ENCODE measurements around the gene PPT1.

Gene PPT1

GRCh38 chr1:40040511-40041465, 56.3 kb downstream of the PPT1 start, which contains the start of gene CAP1 (continued):
- TF ChIP-seq ZNF404 (tag by site-specific recombination; IDR thresholded peaks at IDR 0.05) (no peak), ZNF785 (tag by site-specific recombination; IDR thresholded peaks at IDR 0.05) (peak; percentile 56; the same call in 1 of the 2 replicates), HOXD13 (CRISPR knock-in tag; IDR thresholded peaks at IDR 0.05; ENCODE audit: borderline replicate concordance) (no peak), ZNF350 (tag by site-specific recombination; IDR thresholded peaks at IDR 0.05) (no peak), ZBTB7A (tag by site-specific recombination; IDR thresholded peaks at IDR 0.05; ENCODE audit: low read depth) (0 out of 2 replicates have a peak, but pooled peaks have one; percentile 27), ZNF561 (tag by site-specific recombination; IDR thresholded peaks at IDR 0.05; ENCODE audit: borderline replicate concordance) (no peak), ZNF133 (tag by site-specific recombination; IDR thresholded peaks at IDR 0.05) (no peak), ZNF571 (tag by site-specific recombination; IDR thresholded peaks at IDR 0.05) (no peak)

GRCh38 chr1:40039757-40040510, 57.1 kb downstream of the PPT1 start:
- peak overlapping the region; percentile 95 for H3K4me3 ChIP-seq (ENCODE audit: low read depth, low read length)
- peaks cover 0 to 16% of the 10 kb centered on the region in 2 experiments for H3K36me3 ChIP-seq (ENCODE audit: control insufficient read depth in 2 of 2, insufficient read depth in 1 of 2, low read length in 2 of 2)
- H3K9me3 ChIP-seq (ENCODE audit: control insufficient read depth, insufficient read depth, low read depth, low read length) = no peaks in the 10 kb centered on the region
- CTCF ChIA-PET = interaction anchor here (0.5 to 1.3 kb wide), 6 partner anchors 10 to 244 kb away, joined by 3 to 7 read pairs (median 4); no protein-coding TSS in a partner anchor
- no peaks in the 10 kb centered on the region for H3K4me1 ChIP-seq (ENCODE audit: control insufficient read depth, insufficient read depth, low read length)
- H3K27ac ChIP-seq (ENCODE audit: extremely low read depth, low read depth, low read length) = peak overlapping the region; percentile 86
- POLR2A ChIA-PET = interaction anchor here (0.5 to 1.0 kb wide), 10 partner anchors 10 to 1106 kb away, joined by 3 to 4 read pairs (median 3); partner anchors contain the start of genes MYCL and ZMPSTE24
- TF ChIP-seq ZBTB11 (tag by site-specific recombination; conservative IDR thresholded peaks at IDR 0.05; ENCODE audit: low read depth) (peak; percentile 85), ZBTB17 (tag by site-specific recombination; IDR thresholded peaks at IDR 0.05) (peak; percentile 90), ZNF341 (tag by site-specific recombination; IDR thresholded peaks at IDR 0.05; ENCODE audit: low read depth) (peak; percentile 65), ZNF18 (tag by site-specific recombination; IDR thresholded peaks at IDR 0.05) (peak; percentile 56), ZFP3 (tag by site-specific recombination; IDR thresholded peaks at IDR 0.05; ENCODE audit: low read depth) (no peak), ZNF114 (tag by site-specific recombination; IDR thresholded peaks at IDR 0.05) (no peak), ZBTB1 (tag by site-specific recombination; IDR thresholded peaks at IDR 0.05) (no peak), MZF1 (tag by site-specific recombination; IDR thresholded peaks at IDR 0.05; ENCODE audit: borderline replicate concordance) (no peak), ZBTB8A (tag by site-specific recombination; IDR thresholded peaks at IDR 0.05) (peak; percentile 92), ZNF394 (tag by site-specific recombination; IDR thresholded peaks at IDR 0.05; ENCODE audit: borderline replicate concordance) (no peak; the same call in 1 of the 2 replicates), ZNF140 (tag by site-specific recombination; IDR thresholded peaks at IDR 0.05) (0 out of 2 replicates have a peak, but pooled peaks have one; percentile 10), PATZ1 (tag by site-specific recombination; IDR thresholded peaks at IDR 0.05) (no peak), ZNF211 (tag by site-specific recombination; IDR thresholded peaks at IDR 0.05; ENCODE audit: low read depth) (no peak), ZNF214 (tag by site-specific recombination; IDR thresholded peaks at IDR 0.05; ENCODE audit: borderline replicate concordance) (no peak), ZBTB7A (tag by site-specific recombination; IDR thresholded peaks at IDR 0.05; ENCODE audit: low read depth) (no peak; the same call in 1 of the 2 replicates), ZBTB26 (tag by site-specific recombination; optimal IDR thresholded peaks at IDR 0.05) (no peak), KLF8 (tag by site-specific recombination; IDR thresholded peaks at IDR 0.05) (peak; percentile 44), ZNF155 (tag by site-specific recombination; IDR thresholded peaks at IDR 0.05) (no peak), ZNF561 (tag by site-specific recombination; IDR thresholded peaks at IDR 0.05; ENCODE audit: borderline replicate concordance) (peak; percentile 32; the same call in 1 of the 2 replicates)
